ENCODE results near the gene PSRC1. TPM values are rescaled to one million over a fixed set of nuclear protein-coding genes. Genes with fewer than 3 reads are reported as not detected.

PSRC1 gene
- total RNA-seq, 1 donor from 2014 or later, result 1.2 TPM

DNA sequence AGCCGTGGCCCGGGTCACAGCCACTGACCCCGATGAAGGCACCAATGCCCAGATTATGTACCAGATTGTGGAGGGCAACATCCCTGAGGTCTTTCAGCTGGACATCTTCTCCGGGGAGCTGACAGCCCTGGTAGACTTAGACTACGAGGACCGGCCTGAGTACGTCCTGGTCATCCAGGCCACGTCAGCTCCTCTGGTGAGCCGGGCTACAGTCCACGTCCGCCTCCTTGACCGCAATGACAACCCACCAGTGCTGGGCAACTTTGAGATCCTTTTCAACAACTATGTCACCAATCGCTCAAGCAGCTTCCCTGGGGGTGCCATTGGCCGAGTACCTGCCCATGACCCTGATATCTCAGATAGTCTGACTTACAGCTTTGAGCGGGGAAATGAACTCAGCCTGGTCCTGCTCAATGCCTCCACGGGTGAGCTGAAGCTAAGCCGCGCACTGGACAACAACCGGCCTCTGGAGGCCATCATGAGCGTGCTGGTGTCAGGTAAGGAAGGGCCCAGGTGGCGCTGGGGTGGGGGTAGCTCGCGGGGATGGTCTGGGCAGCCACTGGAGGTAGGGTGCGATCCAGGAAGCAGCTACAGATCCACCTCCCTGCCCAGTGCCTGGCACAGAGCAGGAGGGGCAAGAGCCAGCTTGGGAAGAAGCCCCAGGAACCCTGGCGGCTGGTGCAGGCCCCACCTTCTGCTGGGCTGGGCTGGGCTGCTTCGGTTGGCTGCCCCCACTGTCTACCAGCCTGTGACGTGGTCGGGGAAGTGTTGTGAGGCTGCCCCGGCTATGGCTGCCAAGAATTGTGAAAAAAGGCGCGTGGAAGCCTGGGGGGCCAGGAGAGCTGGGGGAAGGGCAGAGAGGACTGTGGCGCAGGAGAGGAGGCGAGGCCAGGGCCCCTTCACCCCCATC lies 29.8 kb downstream of the PSRC1 start:
- ATAC-seq, result peak; percentile 5
- intact Hi-C loops (cut with DNase I), result no loop called here
- DNase-seq (ENCODE audit: missing footprints), result peak; percentile 51

DNA sequence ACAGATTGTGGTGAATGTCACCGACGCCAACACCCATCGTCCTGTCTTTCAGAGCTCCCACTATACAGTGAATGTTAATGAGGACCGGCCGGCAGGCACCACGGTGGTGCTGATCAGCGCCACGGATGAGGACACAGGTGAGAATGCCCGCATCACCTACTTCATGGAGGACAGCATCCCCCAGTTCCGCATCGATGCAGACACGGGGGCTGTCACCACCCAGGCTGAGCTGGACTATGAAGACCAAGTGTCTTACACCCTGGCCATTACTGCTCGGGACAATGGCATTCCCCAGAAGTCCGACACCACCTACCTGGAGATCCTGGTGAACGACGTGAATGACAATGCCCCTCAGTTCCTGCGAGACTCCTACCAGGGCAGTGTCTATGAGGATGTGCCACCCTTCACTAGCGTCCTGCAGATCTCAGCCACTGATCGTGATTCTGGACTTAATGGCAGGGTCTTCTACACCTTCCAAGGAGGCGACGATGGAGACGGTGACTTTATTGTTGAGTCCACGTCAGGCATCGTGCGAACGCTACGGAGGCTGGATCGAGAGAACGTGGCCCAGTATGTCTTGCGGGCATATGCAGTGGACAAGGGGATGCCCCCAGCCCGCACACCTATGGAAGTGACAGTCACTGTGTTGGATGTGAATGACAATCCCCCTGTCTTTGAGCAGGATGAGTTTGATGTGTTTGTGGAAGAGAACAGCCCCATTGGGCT lies 30.6 kb downstream of the PSRC1 start:
- DNase-seq (ENCODE audit: missing footprints), result peak; percentile 64
- intact Hi-C loops (cut with DNase I), result no loop called here
- no peak for ATAC-seq

DNA sequence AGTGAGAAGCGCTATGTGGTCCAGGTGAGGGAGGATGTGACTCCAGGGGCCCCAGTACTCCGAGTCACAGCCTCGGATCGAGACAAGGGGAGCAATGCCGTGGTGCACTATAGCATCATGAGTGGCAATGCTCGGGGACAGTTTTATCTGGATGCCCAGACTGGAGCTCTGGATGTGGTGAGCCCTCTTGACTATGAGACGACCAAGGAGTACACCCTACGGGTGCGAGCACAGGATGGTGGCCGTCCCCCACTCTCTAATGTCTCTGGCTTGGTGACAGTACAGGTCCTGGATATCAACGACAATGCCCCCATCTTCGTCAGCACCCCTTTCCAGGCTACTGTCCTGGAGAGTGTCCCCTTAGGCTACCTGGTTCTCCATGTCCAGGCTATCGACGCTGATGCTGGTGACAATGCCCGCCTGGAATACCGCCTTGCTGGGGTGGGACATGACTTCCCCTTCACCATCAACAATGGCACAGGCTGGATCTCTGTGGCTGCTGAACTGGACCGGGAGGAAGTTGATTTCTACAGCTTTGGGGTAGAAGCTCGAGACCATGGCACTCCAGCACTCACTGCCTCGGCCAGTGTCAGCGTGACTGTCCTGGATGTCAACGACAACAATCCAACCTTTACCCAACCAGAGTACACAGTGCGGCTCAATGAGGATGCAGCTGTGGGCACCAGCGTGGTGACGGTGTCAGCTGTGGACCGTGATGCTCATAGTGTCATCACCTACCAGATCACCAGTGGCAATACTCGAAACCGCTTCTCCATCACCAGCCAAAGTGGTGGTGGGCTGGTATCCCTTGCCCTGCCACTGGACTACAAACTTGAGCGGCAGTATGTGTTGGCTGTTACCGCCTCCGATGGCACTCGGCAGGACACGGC lies 31.4 kb downstream of the PSRC1 start:
- peak; percentile 37 for DNase-seq (ENCODE audit: missing footprints)
- intact Hi-C loops (cut with DNase I), result no loop called here
- ATAC-seq, result no peak

DNA sequence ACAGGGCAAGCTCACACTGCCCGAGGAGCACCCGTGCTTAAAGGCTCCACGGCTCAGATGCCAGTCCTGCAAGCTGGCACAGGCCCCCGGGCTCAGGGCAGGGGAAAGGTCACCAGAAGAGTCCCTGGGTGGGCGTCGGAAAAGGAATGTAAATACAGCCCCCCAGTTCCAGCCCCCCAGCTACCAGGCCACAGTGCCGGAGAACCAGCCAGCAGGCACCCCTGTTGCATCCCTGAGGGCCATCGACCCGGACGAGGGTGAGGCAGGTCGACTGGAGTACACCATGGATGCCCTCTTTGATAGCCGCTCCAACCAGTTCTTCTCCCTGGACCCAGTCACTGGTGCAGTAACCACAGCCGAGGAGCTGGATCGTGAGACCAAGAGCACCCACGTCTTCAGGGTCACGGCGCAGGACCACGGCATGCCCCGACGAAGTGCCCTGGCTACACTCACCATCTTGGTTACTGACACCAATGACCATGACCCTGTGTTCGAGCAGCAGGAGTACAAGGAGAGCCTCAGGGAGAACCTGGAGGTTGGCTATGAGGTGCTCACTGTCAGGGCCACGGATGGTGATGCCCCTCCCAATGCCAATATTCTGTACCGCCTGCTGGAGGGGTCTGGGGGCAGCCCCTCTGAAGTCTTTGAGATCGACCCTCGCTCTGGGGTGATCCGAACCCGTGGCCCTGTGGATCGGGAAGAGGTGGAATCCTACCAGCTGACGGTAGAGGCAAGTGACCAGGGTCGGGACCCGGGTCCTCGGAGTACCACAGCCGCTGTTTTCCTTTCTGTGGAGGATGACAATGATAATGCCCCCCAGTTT lies 32.3 kb downstream of the PSRC1 start:
- peak; percentile 43 for DNase-seq (ENCODE audit: missing footprints)
- no peak for ATAC-seq
- intact Hi-C loops (cut with DNase I), result loop anchor here (1.0 kb wide), 1 partner anchor 35 kb away; no protein-coding TSS in a partner anchor

DNA sequence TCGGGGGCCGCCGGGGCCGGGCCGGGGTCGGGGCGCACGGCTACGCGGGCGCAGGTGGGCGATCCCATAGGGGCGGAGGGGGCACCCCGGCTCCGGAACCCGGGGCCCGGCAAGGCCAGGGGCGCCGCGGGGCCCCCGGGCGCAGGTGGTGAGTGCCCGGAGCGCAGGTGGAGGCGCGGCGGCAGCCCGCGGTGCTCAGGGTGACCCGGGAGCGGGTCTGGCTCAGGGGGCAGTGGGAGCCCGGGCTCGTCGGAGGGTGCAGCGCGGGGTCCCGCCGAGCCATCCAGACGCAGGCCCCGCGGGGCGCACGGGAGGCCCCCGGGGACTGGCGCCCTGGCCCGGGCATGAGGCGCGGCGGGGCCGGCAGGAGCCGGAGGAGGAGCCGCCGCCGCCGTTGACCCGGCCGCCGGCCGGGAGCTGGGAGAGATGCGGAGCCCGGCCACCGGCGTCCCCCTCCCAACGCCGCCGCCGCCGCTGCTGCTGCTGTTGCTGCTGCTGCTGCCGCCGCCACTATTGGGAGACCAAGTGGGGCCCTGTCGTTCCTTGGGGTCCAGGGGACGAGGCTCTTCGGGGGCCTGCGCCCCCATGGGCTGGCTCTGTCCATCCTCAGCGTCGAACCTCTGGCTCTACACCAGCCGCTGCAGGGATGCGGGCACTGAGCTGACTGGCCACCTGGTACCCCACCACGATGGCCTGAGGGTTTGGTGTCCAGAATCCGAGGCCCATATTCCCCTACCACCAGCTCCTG lies 33.1 kb downstream of the PSRC1 start:
- intact Hi-C loops (cut with DNase I), result loop anchor here (1.0 kb wide), 1 partner anchor 35 kb away; no protein-coding TSS in a partner anchor
- no peak for ATAC-seq
- peak; percentile 58 for DNase-seq (ENCODE audit: missing footprints)

DNA sequence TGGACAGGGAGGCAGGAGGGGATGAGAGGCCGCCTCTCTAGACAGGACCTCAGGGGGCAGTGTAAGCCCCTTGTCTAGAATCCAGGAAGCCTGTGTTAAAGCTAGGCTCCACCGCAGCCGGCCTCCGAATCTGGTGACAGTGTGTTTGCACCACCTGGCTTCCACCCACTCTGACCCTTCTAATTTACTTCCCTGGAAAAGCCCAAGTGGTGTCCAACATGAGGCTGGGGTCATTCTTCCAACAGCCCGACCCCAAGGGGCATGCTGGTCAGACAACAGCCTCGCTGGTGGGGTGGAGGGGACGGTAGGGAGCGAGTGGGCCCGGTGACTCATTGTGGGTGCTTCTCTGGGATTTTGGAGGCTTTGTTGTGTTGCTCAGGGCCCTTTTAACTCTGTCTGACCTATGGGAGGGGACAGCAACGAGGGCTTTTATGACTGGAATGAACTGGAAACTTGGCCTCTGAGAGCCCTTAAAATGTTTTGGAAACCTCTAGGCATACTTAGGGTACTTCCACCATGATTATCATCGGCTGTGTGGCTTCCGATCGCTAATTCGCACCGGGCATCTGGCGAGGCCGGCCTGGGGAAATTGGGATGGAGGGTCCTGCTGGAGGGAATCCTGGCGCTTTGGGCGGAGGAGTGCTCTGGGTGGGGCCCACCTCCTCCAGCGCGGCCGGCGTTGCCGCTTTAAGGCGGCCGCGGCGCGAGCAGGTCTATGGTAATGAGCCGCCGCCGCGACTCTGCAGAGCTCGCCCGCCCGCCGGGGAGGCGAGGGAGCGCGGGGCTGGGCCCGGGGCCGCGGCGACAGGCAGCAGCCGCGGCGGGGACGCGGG lies 33.9 kb downstream of the PSRC1 start, which contains the start of gene CELSR2:
Gene CELSR2 (plus strand): TSS at position 743 of the 833 bp plus-strand sequence. CDS start 541 bp downstream, outside the sequence.
- peak; percentile 80 for DNase-seq (ENCODE audit: missing footprints)
- ATAC-seq, result peak; percentile 70
- intact Hi-C loops (cut with DNase I), result no loop called here

DNA sequence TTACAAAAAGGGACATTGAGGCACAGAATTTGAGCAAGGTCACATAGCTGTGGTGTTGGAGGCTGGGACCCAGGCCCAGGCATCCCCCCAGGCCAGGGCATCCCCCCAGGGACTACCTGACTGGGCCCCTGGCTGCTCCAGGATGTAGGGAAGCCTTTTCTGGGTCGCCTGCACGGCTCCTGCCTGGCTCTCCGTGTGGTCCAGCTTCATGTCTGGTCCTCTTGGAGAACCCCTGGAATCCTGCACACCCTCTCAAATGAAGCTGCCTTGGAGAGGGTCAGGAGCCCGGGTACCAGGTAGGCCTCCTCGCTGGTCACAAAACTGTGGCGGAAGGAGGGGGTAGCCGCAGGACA lies 34.5 kb downstream of the PSRC1 start:
- intact Hi-C loops (cut with DNase I), result no loop called here
- ATAC-seq (no peak), DNase-seq (ENCODE audit: missing footprints) (peak; percentile 22)

DNA sequence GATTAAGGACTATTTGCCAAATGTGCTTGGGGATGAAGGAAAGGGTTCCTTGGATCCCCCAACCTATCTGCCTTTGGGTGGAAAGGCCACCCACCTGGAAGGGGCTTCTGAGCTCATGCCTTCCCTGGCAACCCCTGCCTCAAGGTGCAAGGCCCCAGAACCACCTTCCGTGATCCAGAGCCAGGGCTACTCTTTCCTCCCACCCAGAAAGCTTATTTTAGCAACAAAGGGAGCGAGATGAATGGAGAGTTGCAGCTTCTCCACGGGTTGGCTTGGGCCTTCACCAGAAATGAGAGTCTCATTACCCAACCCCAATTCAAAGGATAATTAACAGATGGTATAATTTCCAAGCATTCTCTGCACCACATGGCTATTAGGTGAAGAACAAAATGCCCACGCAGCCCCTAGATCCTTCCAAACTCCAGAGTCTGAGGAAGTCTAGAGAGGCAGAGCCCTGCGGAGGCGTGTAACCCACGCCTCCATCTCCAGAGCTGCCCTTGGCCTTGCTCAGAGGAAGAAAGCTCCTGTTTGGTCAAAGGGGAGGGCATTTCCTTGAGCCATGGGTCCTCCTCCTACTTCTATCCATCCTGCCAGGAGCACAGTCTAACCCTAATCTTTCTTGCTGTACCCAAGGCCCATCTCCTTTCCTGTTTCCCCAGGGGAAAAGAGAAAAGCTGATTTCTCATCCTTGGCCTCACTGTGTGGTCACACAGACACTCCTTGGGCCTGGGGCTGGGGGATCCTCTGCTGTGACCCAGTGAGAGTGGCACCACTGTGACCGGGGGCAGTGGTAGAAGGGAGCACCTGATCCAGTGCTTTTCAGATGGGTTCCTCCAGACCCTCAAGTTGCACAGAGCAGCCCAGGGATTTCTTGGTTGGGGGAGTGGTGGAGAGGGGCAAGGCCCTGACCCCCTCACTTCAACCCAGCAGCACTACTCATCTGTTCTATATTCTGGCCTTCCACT lies 35.3 kb downstream of the PSRC1 start:
- intact Hi-C loops (cut with DNase I), result no loop called here
- no peak for DNase-seq (ENCODE audit: missing footprints)
- ATAC-seq, result no peak

DNA sequence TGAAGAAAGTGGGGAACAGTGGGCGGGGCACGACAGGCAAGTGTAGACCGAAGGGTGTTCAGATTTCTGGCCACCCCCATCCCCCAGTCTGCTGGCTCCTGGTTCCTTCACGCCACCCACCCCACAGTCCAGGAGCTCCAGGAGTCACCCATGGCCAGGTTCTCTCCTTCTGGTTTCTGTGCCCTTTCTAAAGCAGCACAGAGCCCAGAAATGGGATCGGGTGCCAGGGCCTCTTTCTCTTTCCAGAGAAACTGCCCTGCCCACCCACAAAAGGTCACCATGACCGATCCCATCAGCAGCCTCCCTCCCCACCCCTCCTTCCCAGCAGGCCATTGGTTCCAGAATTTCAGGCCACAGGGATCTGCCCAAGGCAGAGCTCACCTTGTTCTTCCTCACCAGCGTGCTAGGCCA lies 36.8 kb downstream of the PSRC1 start:
- intact Hi-C loops (cut with DNase I), result no loop called here
- ATAC-seq, result no peak
- peak; percentile 13 for DNase-seq (ENCODE audit: missing footprints)

DNA sequence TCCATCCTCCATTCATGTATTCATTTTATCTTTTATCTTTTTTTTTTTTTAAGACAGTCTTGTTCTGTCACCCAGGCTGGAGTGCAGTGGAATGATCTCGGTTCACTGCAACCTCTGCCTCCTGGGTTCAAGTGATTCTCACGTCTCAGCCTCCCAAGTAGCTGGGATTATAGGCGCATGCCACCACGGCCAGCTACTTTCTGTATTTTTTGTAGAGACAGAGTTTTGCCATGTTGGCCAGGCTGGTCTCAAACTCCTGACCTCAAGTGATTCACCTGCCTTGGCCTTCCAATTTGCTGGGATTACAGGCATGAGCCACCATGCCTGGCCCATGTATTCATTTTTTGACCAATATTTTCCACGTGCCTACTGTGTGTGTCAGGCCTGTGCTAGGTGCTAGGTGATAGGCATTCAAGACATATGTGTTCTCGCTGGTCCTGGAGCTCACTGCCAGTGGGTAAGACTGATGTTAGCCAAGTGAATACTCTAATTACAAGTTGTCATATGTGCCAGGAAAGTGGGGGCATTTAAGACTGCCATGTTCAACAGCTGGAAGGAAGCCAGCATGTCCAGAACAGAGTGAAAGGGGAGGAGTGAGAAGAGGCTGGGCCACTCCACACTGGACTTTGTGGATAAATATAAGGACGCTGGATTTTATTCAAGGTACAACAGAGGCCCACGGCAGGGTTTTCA lies 38.9 kb downstream of the PSRC1 start:
- no peak for ATAC-seq
- intact Hi-C loops (cut with DNase I), result no loop called here
- no peak for DNase-seq (ENCODE audit: missing footprints)

DNA sequence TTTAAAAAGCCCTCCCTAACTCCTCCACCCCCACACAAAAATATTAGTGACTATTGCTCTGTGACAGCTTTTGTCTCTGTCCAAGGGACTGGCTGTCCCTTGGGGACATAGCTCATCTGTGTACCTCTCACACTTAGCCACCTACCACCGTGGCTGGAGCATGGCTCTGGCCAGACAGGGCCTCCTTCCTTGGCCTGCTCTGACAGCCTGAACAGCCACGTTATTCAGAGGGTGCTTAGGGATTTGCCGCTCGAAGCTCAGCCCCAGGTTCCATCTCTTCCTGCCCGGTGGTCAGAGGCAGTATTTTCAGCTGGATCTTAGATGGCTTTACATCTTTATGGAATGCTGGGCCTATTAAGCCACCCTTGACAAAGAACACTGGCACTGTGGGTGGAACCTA lies 39.7 kb downstream of the PSRC1 start:
- no peak for DNase-seq (ENCODE audit: missing footprints)
- intact Hi-C loops (cut with DNase I), result no loop called here
- no peak for ATAC-seq

DNA sequence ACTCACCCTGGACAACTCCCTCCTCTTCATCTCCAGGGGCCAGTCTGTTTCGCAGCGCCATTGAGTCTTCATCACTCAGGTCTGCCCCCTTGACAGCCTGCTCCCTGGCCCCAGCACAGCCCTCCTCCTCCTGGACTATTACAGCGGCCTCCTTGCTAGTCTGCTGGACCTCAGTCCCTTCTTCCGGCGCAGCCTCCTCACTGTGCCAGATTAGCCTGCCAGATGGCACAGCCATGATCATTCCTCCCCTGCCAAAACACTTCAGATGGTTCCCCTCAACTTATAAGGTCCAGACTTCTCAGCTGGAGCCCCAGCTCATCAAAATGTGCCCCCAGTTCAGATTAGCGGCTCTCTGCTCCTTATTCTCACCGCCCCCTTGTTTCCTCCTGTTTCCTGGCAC lies 40.6 kb downstream of the PSRC1 start:
- ATAC-seq, result peak; percentile 15
- intact Hi-C loops (cut with DNase I), result no loop called here
- peak; percentile 66 for DNase-seq (ENCODE audit: missing footprints)

DNA sequence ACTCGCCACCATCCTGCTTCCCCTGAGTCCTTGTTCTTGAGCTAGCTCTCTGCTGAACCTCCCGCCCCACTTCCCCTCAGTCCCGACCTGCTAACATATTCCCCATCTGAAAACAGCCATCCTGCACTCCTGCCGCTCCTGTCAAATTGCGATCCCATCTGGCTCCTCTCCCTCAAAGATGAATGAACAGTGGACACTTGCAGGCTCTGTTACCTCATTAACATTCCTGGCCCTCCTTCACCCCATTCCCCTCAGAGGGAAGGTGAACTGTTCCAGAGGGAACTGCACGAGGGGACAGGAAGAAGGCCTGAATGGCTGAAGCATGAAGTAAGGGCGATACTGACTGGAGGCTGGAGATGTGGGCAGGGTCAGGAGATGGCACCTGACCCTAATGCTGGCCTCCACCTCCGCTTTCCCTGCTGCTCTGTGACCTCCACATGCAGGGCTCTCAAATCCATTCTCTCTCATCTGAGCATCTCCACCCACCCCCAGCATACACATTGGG lies 41.1 kb downstream of the PSRC1 start:
- DNase-seq (ENCODE audit: missing footprints) (no peak), ATAC-seq (no peak)
- intact Hi-C loops (cut with DNase I), result no loop called here

DNA sequence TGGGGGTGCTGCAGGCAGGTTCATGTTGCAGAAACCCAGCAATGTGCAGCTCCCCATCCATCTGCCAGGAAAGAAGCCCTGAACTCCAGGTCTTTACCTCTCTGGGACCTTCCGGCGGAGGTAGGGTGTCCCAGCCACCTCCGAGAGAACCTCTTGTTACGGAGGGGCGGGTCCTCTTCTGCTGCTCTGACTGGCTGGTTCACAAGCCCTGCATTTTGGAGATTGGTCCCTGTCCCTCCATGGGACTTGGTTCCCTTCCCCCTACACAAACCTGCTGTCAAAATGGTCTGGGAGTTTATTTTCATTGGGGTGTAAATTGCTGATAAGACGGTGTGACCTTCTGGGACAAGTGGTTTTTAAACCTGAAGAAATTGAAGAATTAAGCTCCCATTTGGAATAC lies 41.6 kb downstream of the PSRC1 start:
- DNase-seq (ENCODE audit: missing footprints) (no peak), ATAC-seq (no peak)
- intact Hi-C loops (cut with DNase I), result no loop called here
